Bronchial epithelial cell (primary cell): ENCODE data around the gene SPON1. TPM values are rescaled to one million over a fixed set of nuclear protein-coding genes. Genes with fewer than 3 reads are reported as not detected.

ENCODE experiments used
- DNase-seq: peaks from one replicate; pipeline ENCODE4 v3.0.0-alpha.2; 2010; ENCODE audit warnings: low read depth
- FAIRE-seq: peaks from 2 replicates; lab custom pipeline; 2011; peaks lifted over from hg19 to GRCh38; lab: Jason Lieb, UNC
- H3K27me3 ChIP-seq: 2 replicates; pipeline ENCODE4 v1.5.1; 2011; ENCODE audit warnings: low read length; ENCODE audit not compliant: control insufficient read depth, insufficient read depth
- H3K36me3 ChIP-seq: 2 replicates; pipeline ENCODE4 v1.5.1; 2011; ENCODE audit warnings: low read length; ENCODE audit not compliant: control insufficient read depth, insufficient read depth
- H3K4me3 ChIP-seq: 2 replicates; pipeline ENCODE4 v1.5.1; 2011; ENCODE audit warnings: mild to moderate bottlenecking, low read depth, low read length, control low read depth
- CTCF ChIP-seq: IDR thresholded peaks from 2 replicates; pipeline ENCODE4 v1.5.1; 2011; ENCODE audit warnings: mild to moderate bottlenecking, moderate library complexity, low read length, control low read depth, inconsistent platforms; ENCODE audit not compliant: insufficient read depth, severe bottlenecking
- total RNA-seq: library from RNA; depleted of rRNA; stranded (reverse); fragments of >200 nt; gene quantifications from 2 replicates; pipeline ENCODE4 v1.2.1, GENCODE V29; 2014

Gene SPON1
- total RNA-seq: 0.26 TPM in 1 of 2 replicates, not detected in the other

DNA sequence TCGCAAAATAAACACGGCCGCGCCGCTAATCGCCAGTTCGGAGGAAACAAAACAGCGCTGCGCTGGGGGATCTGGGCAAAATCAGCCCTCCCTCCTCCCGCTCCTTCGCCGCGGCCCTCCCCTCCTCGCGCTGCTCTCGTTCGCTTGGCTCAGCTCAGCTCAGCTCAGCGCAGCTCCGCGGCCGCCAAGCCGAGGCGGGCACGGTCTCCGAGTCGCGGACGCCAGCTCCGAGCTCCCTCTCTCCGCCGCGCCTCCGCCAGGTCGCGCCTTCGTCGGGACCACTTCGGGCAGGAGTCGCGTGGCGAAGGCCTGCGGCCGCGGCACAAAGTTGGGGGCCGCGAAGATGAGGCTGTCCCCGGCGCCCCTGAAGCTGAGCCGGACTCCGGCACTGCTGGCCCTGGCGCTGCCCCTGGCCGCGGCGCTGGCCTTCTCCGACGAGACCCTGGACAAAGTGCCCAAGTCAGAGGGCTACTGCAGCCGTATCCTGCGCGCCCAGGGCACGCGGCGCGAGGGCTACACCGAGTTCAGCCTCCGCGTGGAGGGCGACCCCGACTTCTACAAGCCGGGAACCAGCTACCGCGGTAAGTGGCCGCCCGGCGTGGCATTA lies at the start of gene SPON1:
Gene SPON1 (plus strand): TSS at position 162 of the 607 bp plus-strand sequence. CDS start 182 bp downstream, at position 344.
- FAIRE-seq: no peak
- Histone ChIP-seq H3K27me3 (peaks cover 57% of the 10 kb centered on the region), H3K36me3 (no peaks in the 10 kb centered on the region), H3K4me3 (no peak within 1 kb of the TSS)
- no peak for DNase-seq
- no peak for TF ChIP-seq CTCF

- FAIRE-seq (no peak), DNase-seq (no peak)
- no peak for TF ChIP-seq CTCF
- Histone ChIP-seq H3K4me3 (no peak overlapping the region), H3K27me3 (peaks cover 6% of the 10 kb centered on the region), H3K36me3 (no peaks in the 10 kb centered on the region)
Measured at GRCh38 chr11:13917264-13917663, 45.3 kb upstream of the SPON1 start.

- H3K36me3 ChIP-seq: no peaks in the 10 kb centered on the region
- H3K4me3 ChIP-seq: no peak overlapping the region
- peaks cover 6% of the 10 kb centered on the region for H3K27me3 ChIP-seq
- FAIRE-seq (no peak), DNase-seq (no peak)
- no peak for TF ChIP-seq CTCF
Measured at GRCh38 chr11:13917904-13918303, 44.6 kb upstream of the SPON1 start.

- no peaks in the 10 kb centered on the region for H3K36me3 ChIP-seq
- no peak overlapping the region for H3K4me3 ChIP-seq
- peaks cover 6% of the 10 kb centered on the region for H3K27me3 ChIP-seq
- FAIRE-seq (no peak), DNase-seq (no peak)
- TF ChIP-seq CTCF: no peak
Measured at GRCh38 chr11:13920756-13921155, 41.8 kb upstream of the SPON1 start.

GRCh38 chr11:13921545-13921944 lies 41.0 kb upstream of the SPON1 start:
- Histone ChIP-seq H3K27me3 (peaks cover 6% of the 10 kb centered on the region), H3K36me3 (no peaks in the 10 kb centered on the region), H3K4me3 (no peak overlapping the region)
- FAIRE-seq: no peak
- DNase-seq: no peak
- no peak for TF ChIP-seq CTCF

DNA sequence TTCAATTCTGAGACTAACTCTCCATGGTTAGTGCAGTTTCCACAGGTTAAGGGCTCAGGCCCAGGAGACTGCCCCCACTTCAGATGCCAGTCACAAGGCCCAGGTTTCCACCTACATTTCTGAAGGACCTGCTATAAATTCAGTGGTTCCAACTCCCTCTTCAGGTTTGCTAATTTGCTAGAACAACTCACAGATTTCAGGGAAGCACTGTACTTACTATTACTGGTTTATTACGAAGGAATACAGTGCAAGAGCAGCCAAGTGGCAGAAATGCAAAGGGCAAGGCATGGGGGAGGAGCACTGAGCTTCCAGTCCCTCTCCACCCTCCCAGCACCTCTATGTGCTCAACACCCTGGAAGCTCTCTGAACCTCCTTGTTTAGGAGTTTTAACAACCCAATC lies 39.3 kb upstream of the SPON1 start:
- Histone ChIP-seq H3K36me3 (no peaks in the 10 kb centered on the region), H3K27me3 (peaks cover 5% of the 10 kb centered on the region), H3K4me3 (no peak overlapping the region)
- DNase-seq (no peak), FAIRE-seq (peak; percentile 62)
- peak; percentile 6 for TF ChIP-seq CTCF
